Cardiac muscle cell (in vitro differentiated cells and primary cell): ENCODE data around the gene ZFAND4. TPM values are rescaled to one million over a fixed set of nuclear protein-coding genes. Genes with fewer than 3 reads are reported as not detected.
"Not testable (repeated sequence)": the region's sequence is repeated elsewhere in the genome, so short reads cannot be mapped to it uniquely, and the experiment has no call there.

Experiments
- DNase-seq, 2 donors: peaks; one replicate each; pipeline versions ENCODE4 v3.0.0 to v3.0.0-alpha.2; 2010 to 2017; ENCODE audit warnings: low read depth in 1 of 2, low spot score in 1 of 2
- H3K27ac ChIP-seq: fragments of 200-600 bp; sonication (generic); 2 replicates; pipeline ENCODE4 v1.5.1; 2016
- H3K27me3 ChIP-seq: fragments of 200-600 bp; sonication (generic); 2 replicates; pipeline ENCODE4 v1.6.0; 2016; ENCODE audit warnings: control low read depth
- H3K36me3 ChIP-seq: fragments of 200-600 bp; sonication (generic); 2 replicates; pipeline ENCODE4 v1.5.1; 2016; ENCODE audit warnings: control low read depth
- H3K4me1 ChIP-seq: fragments of 200-600 bp; sonication (generic); 2 replicates; pipeline ENCODE4 v1.8.1; 2017; ENCODE audit warnings: low read depth, mild to moderate bottlenecking, mixed run types
- H3K4me3 ChIP-seq: fragments of 200-600 bp; sonication (generic); 2 replicates; pipeline ENCODE4 v1.5.1; 2016; ENCODE audit warnings: mild to moderate bottlenecking
- H3K9me3 ChIP-seq: fragments of 200-600 bp; sonication (generic); 2 replicates; pipeline ENCODE4 v1.5.1; 2017; ENCODE audit warnings: low read depth, mild to moderate bottlenecking, control low read depth
- polyA plus RNA-seq: library from polyadenylated mRNA; unstranded; fragments of >200 nt; fragmentation: Nextera tagmentation; extraction: Ambion mirVana; gene quantifications from 2 replicates; pipeline ENCODE4 v1.2.1, GENCODE V29; 2016
- total RNA-seq: library from RNA; depleted of rRNA; stranded (reverse); fragments of >200 nt; gene quantifications from 2 replicates; pipeline ENCODE4 v1.2.3, GENCODE V29; 2016
- TF ChIP-seq, protein P1 (sequence below): IDR thresholded peaks from 2 replicates; pipeline ENCODE4 v1.5.1; 2012; ENCODE audit warnings: low read depth, mild to moderate bottlenecking, low read length

Gene ZFAND4
- total and polyA plus RNA-seq, 2 experiments from 2014 or later, result 9.6 to 21.0 TPM

DNA sequence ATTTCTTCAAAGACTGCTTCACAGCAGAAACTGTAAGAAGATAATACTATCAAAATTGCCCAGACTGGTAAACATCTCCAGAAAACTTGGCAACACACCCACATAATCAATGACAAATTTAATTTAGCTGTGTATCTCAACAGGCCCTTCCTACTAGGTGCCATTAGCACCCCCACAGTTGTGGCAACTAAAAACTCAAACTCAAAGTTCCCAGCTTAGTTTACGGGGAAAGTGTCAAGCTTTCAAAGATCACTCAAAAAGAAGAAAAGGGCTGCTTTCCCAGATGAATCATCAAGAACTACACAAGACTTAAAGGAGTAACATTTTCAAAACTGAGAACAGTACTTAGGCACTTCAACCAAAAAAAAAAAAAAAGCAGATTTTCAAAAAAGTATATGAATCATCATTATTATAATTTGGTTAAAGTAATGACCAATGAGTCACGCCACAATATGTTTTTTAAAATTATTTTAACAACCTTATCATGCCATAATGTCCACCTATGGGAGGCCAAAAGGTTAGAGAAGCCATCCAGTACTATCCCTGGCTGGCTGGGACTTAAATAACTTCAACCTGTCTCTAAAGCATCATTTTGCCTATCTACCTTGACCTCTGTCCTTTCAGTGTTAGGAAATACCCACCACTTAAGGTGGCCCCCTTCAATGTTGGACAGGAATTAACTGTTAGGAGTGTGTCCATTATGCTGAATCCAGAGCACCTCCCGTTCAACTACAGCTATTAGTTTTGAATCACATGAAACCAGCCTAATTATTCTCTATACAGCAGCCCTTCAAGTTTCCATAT, 90.8 kb downstream of the ZFAND4 start:
- Histone ChIP-seq H3K27ac (no peak overlapping the region), H3K4me1 (peaks cover 9% of the 10 kb centered on the region), H3K36me3 (no peaks in the 10 kb centered on the region), H3K27me3 (no peaks in the 10 kb centered on the region), H3K9me3 (no peaks in the 10 kb centered on the region), H3K4me3 (no peak overlapping the region)
- DNase-seq, result no peak
- TF ChIP-seq, protein P1, sequence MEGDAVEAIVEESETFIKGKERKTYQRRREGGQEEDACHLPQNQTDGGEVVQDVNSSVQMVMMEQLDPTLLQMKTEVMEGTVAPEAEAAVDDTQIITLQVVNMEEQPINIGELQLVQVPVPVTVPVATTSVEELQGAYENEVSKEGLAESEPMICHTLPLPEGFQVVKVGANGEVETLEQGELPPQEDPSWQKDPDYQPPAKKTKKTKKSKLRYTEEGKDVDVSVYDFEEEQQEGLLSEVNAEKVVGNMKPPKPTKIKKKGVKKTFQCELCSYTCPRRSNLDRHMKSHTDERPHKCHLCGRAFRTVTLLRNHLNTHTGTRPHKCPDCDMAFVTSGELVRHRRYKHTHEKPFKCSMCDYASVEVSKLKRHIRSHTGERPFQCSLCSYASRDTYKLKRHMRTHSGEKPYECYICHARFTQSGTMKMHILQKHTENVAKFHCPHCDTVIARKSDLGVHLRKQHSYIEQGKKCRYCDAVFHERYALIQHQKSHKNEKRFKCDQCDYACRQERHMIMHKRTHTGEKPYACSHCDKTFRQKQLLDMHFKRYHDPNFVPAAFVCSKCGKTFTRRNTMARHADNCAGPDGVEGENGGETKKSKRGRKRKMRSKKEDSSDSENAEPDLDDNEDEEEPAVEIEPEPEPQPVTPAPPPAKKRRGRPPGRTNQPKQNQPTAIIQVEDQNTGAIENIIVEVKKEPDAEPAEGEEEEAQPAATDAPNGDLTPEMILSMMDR, result no peak

DNA sequence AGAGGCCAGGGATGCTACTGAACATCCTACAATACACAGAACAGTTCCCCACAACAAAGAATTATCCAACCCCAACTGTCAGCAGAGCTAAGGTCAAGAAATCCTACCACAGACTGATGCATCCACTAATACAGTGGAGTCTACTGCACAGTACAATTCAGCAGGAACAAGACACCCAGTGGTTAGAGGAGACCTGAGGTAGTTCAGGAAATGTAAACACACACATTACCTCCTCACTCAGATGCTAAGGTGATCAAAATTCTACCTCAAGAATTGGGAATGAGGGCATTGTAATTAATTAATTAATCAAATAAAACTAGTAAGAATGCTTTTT, 91.4 kb downstream of the ZFAND4 start:
- TF ChIP-seq, protein P1, result no peak

DNA sequence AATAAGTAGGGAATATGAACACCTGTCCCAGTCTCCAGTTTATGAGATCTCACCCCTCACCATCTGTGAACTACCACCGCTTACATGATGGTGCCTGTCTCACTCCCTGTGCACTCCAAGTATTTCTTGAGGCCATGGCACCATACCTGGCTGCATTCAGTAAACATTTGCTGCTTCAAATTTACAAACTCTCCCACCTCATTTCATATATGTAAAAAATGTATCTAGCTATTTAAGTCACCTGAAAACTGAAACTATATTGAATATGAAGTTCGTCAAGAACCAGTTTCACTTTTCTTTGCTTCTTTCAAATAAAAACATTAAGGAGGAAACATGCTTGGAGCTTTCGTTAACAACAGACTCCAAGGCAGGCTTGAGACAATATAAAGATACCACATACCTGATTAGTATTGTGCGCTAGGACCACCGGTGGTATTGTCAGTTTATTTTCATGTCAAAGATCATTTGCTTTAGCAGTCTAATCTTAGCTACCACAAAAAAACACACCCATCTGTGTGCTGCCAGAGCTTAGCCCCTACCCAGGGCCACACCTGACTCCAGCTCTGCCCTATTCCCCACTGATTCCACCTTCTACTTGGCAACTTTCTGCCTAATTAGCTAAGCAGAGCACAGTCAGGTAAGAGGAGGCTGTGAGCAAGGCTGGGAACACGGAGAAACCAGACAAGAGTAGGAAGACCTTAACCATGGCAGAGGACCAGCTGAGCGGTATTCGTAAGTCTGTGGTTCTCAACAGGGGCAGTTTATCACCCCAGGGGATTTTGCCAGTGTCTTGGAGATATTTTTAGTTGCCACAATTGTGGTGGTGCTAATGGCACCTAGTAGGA, 92.0 kb downstream of the ZFAND4 start:
- TF ChIP-seq, protein P1, result no peak
- Histone ChIP-seq H3K4me3 (no peak overlapping the region), H3K27me3 (no peaks in the 10 kb centered on the region), H3K36me3 (no peaks in the 10 kb centered on the region), H3K27ac (no peak overlapping the region), H3K4me1 (peaks cover 9% of the 10 kb centered on the region), H3K9me3 (no peaks in the 10 kb centered on the region)
- DNase-seq, result no peak

More for the DNA sequence above, 91.4 kb downstream of the ZFAND4 start:
- Histone ChIP-seq H3K9me3 (no peaks in the 10 kb centered on the region), H3K27ac (no peak overlapping the region), H3K4me3 (no peak overlapping the region), H3K4me1 (peaks cover 9% of the 10 kb centered on the region), H3K36me3 (no peaks in the 10 kb centered on the region), H3K27me3 (no peaks in the 10 kb centered on the region)
- no peak for DNase-seq

DNA sequence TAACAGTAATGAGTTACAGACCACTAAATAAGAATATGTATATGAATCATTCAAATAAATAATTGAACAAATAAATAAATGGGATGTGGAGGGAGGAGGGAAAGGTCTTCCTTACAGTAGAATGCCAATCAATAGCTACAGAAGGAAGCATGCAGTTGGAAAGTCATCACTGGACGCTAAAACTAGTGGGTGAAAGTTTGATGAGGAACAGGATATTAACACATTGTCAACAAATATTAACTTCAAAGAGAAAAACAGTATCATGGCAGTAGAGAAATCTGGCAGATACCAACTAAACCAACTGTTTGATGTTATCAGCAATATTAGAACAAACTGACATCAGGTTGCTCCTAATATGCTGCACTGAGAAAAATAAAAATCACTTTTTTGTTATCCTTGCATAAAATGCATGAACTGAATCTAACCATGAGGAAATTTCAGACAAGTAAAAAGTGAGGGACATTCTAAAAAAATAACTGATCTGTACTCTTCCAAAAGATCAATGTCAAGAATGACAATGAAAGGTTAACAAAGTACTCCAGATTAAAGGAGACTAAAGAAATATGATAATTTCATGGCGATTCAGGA, 94.1 kb downstream of the ZFAND4 start:
- Histone ChIP-seq H3K27ac (no peak overlapping the region), H3K9me3 (no peaks in the 10 kb centered on the region), H3K4me3 (no peak overlapping the region), H3K36me3 (no peaks in the 10 kb centered on the region), H3K4me1 (peaks cover 13% of the 10 kb centered on the region), H3K27me3 (no peaks in the 10 kb centered on the region)
- DNase-seq, result no peak
- TF ChIP-seq, protein P1, result no peak

DNA sequence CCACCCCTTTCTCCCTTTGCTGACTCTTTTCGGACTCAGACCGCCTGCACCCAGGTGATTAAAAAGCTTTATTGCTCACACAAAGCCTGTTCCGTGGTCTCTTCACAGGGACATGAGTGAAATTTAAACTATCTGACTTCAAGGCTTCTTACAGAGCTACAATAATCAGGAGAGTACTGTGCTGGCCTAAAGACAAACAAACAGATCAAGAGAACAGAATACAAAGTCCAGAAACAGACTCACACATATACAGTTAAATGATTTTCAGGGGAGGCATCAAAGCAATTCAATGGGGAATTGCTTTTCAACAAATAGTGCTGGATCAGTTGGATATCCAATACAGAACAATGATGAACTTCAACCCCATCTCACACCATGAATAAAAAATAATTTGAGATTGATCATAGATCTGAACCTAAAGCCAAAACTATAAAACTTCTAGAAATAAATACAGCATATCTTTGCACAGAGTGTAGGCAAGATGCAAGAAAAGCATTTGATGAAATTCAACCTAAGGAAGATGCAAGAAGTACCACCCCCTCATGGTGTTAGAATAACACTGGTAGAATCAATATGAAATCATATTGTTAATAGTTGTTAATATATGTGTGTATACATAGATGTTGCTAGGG, 96.5 kb downstream of the ZFAND4 start:
- Histone ChIP-seq H3K36me3 (no peaks in the 10 kb centered on the region), H3K4me3 (no peak overlapping the region), H3K4me1 (peaks cover 4% of the 10 kb centered on the region), H3K27ac (no peak overlapping the region), H3K9me3 (no peaks in the 10 kb centered on the region), H3K27me3 (no peaks in the 10 kb centered on the region)
- DNase-seq, result no peak
- TF ChIP-seq, protein P1, result no peak

DNA sequence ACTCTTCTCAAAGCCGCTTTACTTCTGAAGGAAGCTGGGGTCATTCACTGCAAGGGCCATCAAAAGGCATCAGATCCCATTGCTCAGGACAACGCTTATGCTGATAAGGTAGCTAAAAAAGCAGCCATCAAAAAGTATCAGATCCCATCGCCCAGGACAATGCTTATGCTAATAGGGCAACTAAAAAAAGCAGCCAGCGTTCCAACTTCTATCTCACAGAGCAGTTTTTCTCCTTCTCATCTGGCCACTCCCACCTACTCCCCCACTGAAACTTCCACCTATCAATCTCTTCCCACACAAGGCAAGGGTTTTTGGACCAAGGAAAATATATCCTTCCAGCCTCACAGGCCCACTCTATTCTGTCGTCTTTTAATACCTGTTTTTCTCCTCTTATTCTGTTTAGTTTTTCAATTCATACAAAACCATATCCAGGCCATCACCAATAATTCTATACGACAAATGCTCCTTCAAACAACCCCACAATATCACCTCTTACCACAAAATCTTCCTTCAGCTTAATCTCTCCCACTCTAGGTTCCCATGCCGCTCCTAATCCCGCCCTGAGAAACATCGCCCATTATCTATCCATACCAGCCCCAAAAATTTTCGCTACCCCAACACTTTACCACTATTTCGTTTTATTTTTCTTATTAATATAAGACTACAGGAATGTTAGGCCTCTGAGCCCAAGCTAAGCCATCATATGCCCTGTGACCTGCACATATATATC, 97.4 kb downstream of the ZFAND4 start:
- not testable (repeated sequence) for H3K27ac ChIP-seq, H3K9me3 ChIP-seq, H3K4me1 ChIP-seq, H3K27me3 ChIP-seq, H3K4me3 ChIP-seq, H3K36me3 ChIP-seq
- DNase-seq, result peak in 1 of 2 donors; percentile 17
